Natural killer cell (primary cell): ENCODE results near the gene RAB31. TPM values are rescaled to one million over a fixed set of nuclear protein-coding genes. Genes with fewer than 3 reads are reported as not detected.
A peak's percentile ranks its signal among the peaks of the same experiment; 100 is the strongest.

Experiments used
- ATAC-seq, 3 donors: fragments of 150-1000 bp in 2 of 3; fragments of 200-7000 bp in 1 of 3; cut with Tn5 transposase; 1 replicate in 1 of 3; 2 replicates in 2 of 3; pipeline ENCODE4 v1.10.0; 2021; ENCODE audit warnings: mild to moderate bottlenecking in 2 of 3, moderate library complexity in 2 of 3
- DNase-seq, 2 donors: peaks; one replicate each; pipeline versions ENCODE4 v3.0.0 to v3.0.0-alpha.2; 2013 to 2021; ENCODE audit warnings: mixed read lengths in 1 of 2
- H3K27ac ChIP-seq: one replicate; pipeline ENCODE4 v1.5.1; 2013; ENCODE audit warnings: mild to moderate bottlenecking, low read length
- H3K27me3 ChIP-seq: one replicate; pipeline ENCODE4 v1.6.1; 2013; ENCODE audit warnings: low read length; ENCODE audit not compliant: control insufficient read depth, insufficient read depth
- H3K36me3 ChIP-seq: one replicate; pipeline ENCODE4 v1.6.1; 2013; ENCODE audit warnings: low read length; ENCODE audit not compliant: control insufficient read depth, insufficient read depth
- H3K4me1 ChIP-seq: one replicate; pipeline ENCODE4 v1.6.1; 2013; ENCODE audit warnings: low read length; ENCODE audit not compliant: control insufficient read depth, insufficient read depth
- H3K4me3 ChIP-seq: one replicate; pipeline ENCODE4 v1.5.1; 2013; ENCODE audit warnings: low read length
- H3K9me3 ChIP-seq: one replicate; pipeline ENCODE4 v1.6.1; 2013; ENCODE audit warnings: low read length; ENCODE audit not compliant: control insufficient read depth, insufficient read depth
- H3K27ac Mint-ChIP-seq, 2 donors: one replicate each; pipeline ENCODE4 v1.8.0; 2022; ENCODE audit warnings: mild to moderate bottlenecking in 2 of 2, mixed read lengths in 2 of 2, moderate library complexity in 1 of 2
- H3K27me3 Mint-ChIP-seq, 2 donors: one replicate each; pipeline ENCODE4 v1.8.0; 2022; ENCODE audit warnings: low read depth in 2 of 2, mixed read lengths in 2 of 2
- H3K36me3 Mint-ChIP-seq: one replicate; pipeline ENCODE4 v1.8.0; 2022; ENCODE audit warnings: mixed read lengths
- H3K4me1 Mint-ChIP-seq, 2 donors: one replicate each; pipeline ENCODE4 v1.8.0; 2022; ENCODE audit warnings: mixed read lengths in 2 of 2
- H3K4me3 Mint-ChIP-seq: one replicate; pipeline ENCODE4 v1.8.0; 2022; ENCODE audit warnings: mild to moderate bottlenecking, moderate library complexity, mixed read lengths
- H3K9me3 Mint-ChIP-seq, 2 donors: one replicate each; pipeline ENCODE4 v1.8.0; 2022; ENCODE audit warnings: mixed read lengths in 2 of 2
- CTCF ChIP-seq: fragments of 200-600 bp; IDR thresholded peaks from one replicate; pipeline ENCODE4 v1.8.0; 2022; ENCODE audit warnings: antibody characterized with exemption
- WGBS: methylation state at CpG from one replicate; pipeline ENCODE4 v1.1.7; 2013; ENCODE audit warnings: missing lambda C conversion rate; ENCODE audit not compliant: insufficient coverage; 5-methylcytosine and 5-hydroxymethylcytosine counted together
- intact Hi-C: fragments of 100-400 bp; cut with micrococcal nuclease; formaldehyde crosslinking; loops from one replicate; pipeline ENCODE4 v1.14.2; 2022
- total RNA-seq, 4 donors: library from RNA; stranded (reverse); fragments of 120-200 nt in 1 of 4; gene quantifications; one replicate each; pipeline versions ENCODE4 v1.2.3 to v1.2.4, GENCODE V29; 2013 to 2022

Gene RAB31
- total RNA-seq, 3 donors from 2014 or later (not counting 1 experiment from before 2014, with no cell fraction given): 5.3 to 26.1 (median 9.9) TPM

GRCh38 chr18:9790261-9790660, 82.2 kb downstream of the RAB31 start:
- no peak overlapping the region for H3K27ac ChIP-seq
- intact Hi-C loops: no loop called here
- 87% methylated on average over 2 of the region's 2 CpGs for WGBS
- H3K27ac Mint-ChIP-seq: no peak overlapping the region
- no peak for DNase-seq
- ATAC-seq: no peak
- H3K4me1 ChIP-seq: no peaks in the 10 kb centered on the region
- no peak overlapping the region for H3K4me3 ChIP-seq
- no peaks in the 10 kb centered on the region for H3K9me3 Mint-ChIP-seq
- no peak for TF ChIP-seq CTCF
- H3K4me1 Mint-ChIP-seq: no peaks in the 10 kb centered on the region
- H3K27me3 ChIP-seq: no peaks in the 10 kb centered on the region
- H3K36me3 Mint-ChIP-seq: no peaks in the 10 kb centered on the region
- peaks cover 7 to 8% of the 10 kb centered on the region in 2 donors for H3K27me3 Mint-ChIP-seq
- no peaks in the 10 kb centered on the region for H3K36me3 ChIP-seq
- no peaks in the 10 kb centered on the region for H3K9me3 ChIP-seq
- no peak overlapping the region for H3K4me3 Mint-ChIP-seq

- TF ChIP-seq CTCF: no peak
- H3K36me3 ChIP-seq: no peaks in the 10 kb centered on the region
- no peaks in the 10 kb centered on the region for H3K9me3 ChIP-seq
- intact Hi-C loops: no loop called here
- peaks cover 7 to 10% of the 10 kb centered on the region in 2 donors for H3K27me3 Mint-ChIP-seq
- no peaks in the 10 kb centered on the region for H3K4me1 ChIP-seq
- ATAC-seq (no peak), DNase-seq (no peak)
- H3K4me1 Mint-ChIP-seq: no peaks in the 10 kb centered on the region
- no peak overlapping the region for H3K4me3 Mint-ChIP-seq
- WGBS: 87% methylated on average over 2 of the region's 2 CpGs
- no peak overlapping the region for H3K4me3 ChIP-seq
- no peaks in the 10 kb centered on the region for H3K27me3 ChIP-seq
- no peaks in the 10 kb centered on the region for H3K36me3 Mint-ChIP-seq
- H3K9me3 Mint-ChIP-seq: no peaks in the 10 kb centered on the region
- no peak overlapping the region for H3K27ac Mint-ChIP-seq
- H3K27ac ChIP-seq: no peak overlapping the region
Measured at GRCh38 chr18:9791991-9792390, 83.9 kb downstream of the RAB31 start.

- Histone ChIP-seq H3K9me3 (no peaks in the 10 kb centered on the region), H3K27me3 (no peaks in the 10 kb centered on the region), H3K4me3 (no peak overlapping the region), H3K4me1 (no peaks in the 10 kb centered on the region), H3K27ac (no peak overlapping the region), H3K36me3 (no peaks in the 10 kb centered on the region)
- Mint-ChIP-seq H3K27ac (no peak overlapping the region), H3K9me3 (no peaks in the 10 kb centered on the region), H3K4me3 (no peak overlapping the region), H3K27me3 (peaks cover 7 to 10% of the 10 kb centered on the region in 2 donors), H3K4me1 (no peaks in the 10 kb centered on the region), H3K36me3 (no peaks in the 10 kb centered on the region)
- intact Hi-C loops: no loop called here
- TF ChIP-seq CTCF: peak; percentile 59
- ATAC-seq (peak; percentile 57 to 80 (median 66)), DNase-seq (peak in 1 of 2 donors; percentile 27)
- WGBS: 92% methylated on average over 2 of the region's 3 CpGs
Measured at GRCh38 chr18:9792565-9793245, 84.6 kb downstream of the RAB31 start.

- TF ChIP-seq CTCF: no peak
- Histone ChIP-seq H3K27ac (no peak overlapping the region), H3K4me3 (no peak overlapping the region), H3K27me3 (no peaks in the 10 kb centered on the region), H3K36me3 (no peaks in the 10 kb centered on the region), H3K4me1 (no peaks in the 10 kb centered on the region), H3K9me3 (no peaks in the 10 kb centered on the region)
- Mint-ChIP-seq H3K4me1 (no peaks in the 10 kb centered on the region), H3K27me3 (peaks cover 7 to 9% of the 10 kb centered on the region in 2 donors), H3K4me3 (no peak overlapping the region), H3K9me3 (no peaks in the 10 kb centered on the region), H3K36me3 (no peaks in the 10 kb centered on the region), H3K27ac (no peak overlapping the region)
- no peak for DNase-seq
- intact Hi-C loops: no loop called here
- no peak for ATAC-seq
- WGBS: 89% methylated on average over 1 of the region's 2 CpGs
Measured at GRCh38 chr18:9796011-9796410, 87.9 kb downstream of the RAB31 start.
